Activated CD8-positive, alpha-beta T cell treated with anti-CD3 and anti-CD28 coated beads, Interleukin-2, amount 10 ng/mL, durations not matched to agents 7 days and 5 days (primary cell): ENCODE data around the gene YPEL1. TPM values are rescaled to one million over a fixed set of nuclear protein-coding genes. Genes with fewer than 3 reads are reported as not detected.

ENCODE experiments used
- ATAC-seq: fragments of 150-1000 bp; cut with Tn5 transposase; one replicate; pipeline ENCODE4 v1.10.0; 2021; ENCODE audit warnings: moderate library complexity
- CTCF ChIA-PET: fragments of 350-600 bp; sonication (Branson Sonifier 250); formaldehyde crosslinking; loops from one replicate; lab custom pipeline; 2021; ENCODE audit warnings: antibody characterized with exemption; lab: Charles Lee
- POLR2A ChIA-PET: fragments of 350-600 bp; sonication (Branson Sonifier 250); formaldehyde crosslinking; loops from one replicate; lab custom pipeline; 2021; ENCODE audit warnings: antibody characterized with exemption; lab: Charles Lee
- DNase-seq: peaks from one replicate; pipeline ENCODE4 v3.0.0-alpha.2; 2020
- H3K27ac Mint-ChIP-seq: one replicate; pipeline ENCODE4 v1.8.0; 2021; ENCODE audit warnings: mild to moderate bottlenecking, mixed read lengths
- H3K27me3 Mint-ChIP-seq: one replicate; pipeline ENCODE4 v1.8.0; 2021; ENCODE audit warnings: low read depth, mixed read lengths
- H3K36me3 Mint-ChIP-seq: one replicate; pipeline ENCODE4 v1.8.0; 2021; ENCODE audit warnings: low read depth, mixed read lengths
- H3K4me1 Mint-ChIP-seq: one replicate; pipeline ENCODE4 v1.8.0; 2021; ENCODE audit warnings: low read depth, mixed read lengths
- H3K4me3 Mint-ChIP-seq: one replicate; pipeline ENCODE4 v1.8.0; 2021; ENCODE audit warnings: mild to moderate bottlenecking, mixed read lengths
- H3K9me3 Mint-ChIP-seq: one replicate; pipeline ENCODE4 v1.8.0; 2022; ENCODE audit warnings: mixed read lengths; ENCODE audit not compliant: insufficient read depth
- total RNA-seq, 2 experiments: library from RNA; stranded (reverse); gene quantifications; one replicate each; pipeline ENCODE4 v1.2.3, GENCODE V29; 2021

YPEL1 gene
- 1 to 10 TPM; 6.3 to 8.8 TPM for total RNA-seq

- Mint-ChIP-seq H3K36me3 (no peaks in the 10 kb centered on the region), H3K27me3 (peaks cover 24% of the 10 kb centered on the region), H3K27ac (peak within 1 kb of the TSS; percentile 86), H3K4me3 (peak within 1 kb of the TSS; percentile 89), H3K9me3 (no peaks in the 10 kb centered on the region), H3K4me1 (peaks cover 19% of the 10 kb centered on the region)
- DNase-seq (peak; percentile 95), ATAC-seq (peak; percentile 95)
- ChIA-PET POLR2A (interaction anchor here (0.6 to 1.9 kb wide), 6 partner anchors 27 to 207 kb away, joined by 3 to 6 read pairs (median 5); partner anchors contain the start of gene MAPK1), CTCF (interaction anchor here (1.1 to 2.2 kb wide), 3 partner anchors 9 to 217 kb away, joined by 3 to 8 read pairs (median 8); partner anchors contain the start of gene PPM1F)
These were observed at the start of gene YPEL1 for GRCh38 chr22:21735200-21736083. Gene YPEL1 (minus strand): TSS chr22:21735794. CDS start chr22:21710744, 25,050 bp downstream.

GRCh38 chr22:21780259-21780658 lies 44.7 kb upstream of the YPEL1 start:
- POLR2A ChIA-PET, result no interaction called here
- CTCF ChIA-PET, result interaction anchor here (0.8 to 1.8 kb wide), 3 partner anchors 9 to 172 kb away, joined by 3 to 6 read pairs (median 5); partner anchors contain the start of gene PPM1F
- no peaks in the 10 kb centered on the region for H3K9me3 Mint-ChIP-seq
- no peak overlapping the region for H3K27ac Mint-ChIP-seq
- peaks cover 12% of the 10 kb centered on the region for H3K4me1 Mint-ChIP-seq
- ATAC-seq (peak; percentile 53), DNase-seq (no peak)
- no peak overlapping the region for H3K4me3 Mint-ChIP-seq
- no peaks in the 10 kb centered on the region for H3K27me3 Mint-ChIP-seq
- H3K36me3 Mint-ChIP-seq, result peaks cover 51% of the 10 kb centered on the region

GRCh38 chr22:21779444-21779843 lies 43.9 kb upstream of the YPEL1 start:
- H3K27ac Mint-ChIP-seq, result no peak overlapping the region
- ATAC-seq (no peak), DNase-seq (no peak)
- H3K4me1 Mint-ChIP-seq, result peaks cover 14% of the 10 kb centered on the region
- H3K9me3 Mint-ChIP-seq, result no peaks in the 10 kb centered on the region
- ChIA-PET CTCF (interaction anchor here (0.8 to 1.8 kb wide), 3 partner anchors 8 to 173 kb away, joined by 3 to 6 read pairs (median 4); partner anchors contain the start of gene PPM1F), POLR2A (no interaction called here)
- H3K4me3 Mint-ChIP-seq, result no peak overlapping the region
- peaks cover 45% of the 10 kb centered on the region for H3K36me3 Mint-ChIP-seq
- H3K27me3 Mint-ChIP-seq, result no peaks in the 10 kb centered on the region

GRCh38 chr22:21778705-21779363 lies 43.2 kb upstream of the YPEL1 start:
- CTCF ChIA-PET, result interaction anchor here (1.2 kb wide), 1 partner anchor 174 kb away, joined by 4 read pairs; the partner anchor contains the start of gene PPM1F
- Mint-ChIP-seq H3K27ac (peak overlapping the region; percentile 46), H3K4me1 (peaks cover 17% of the 10 kb centered on the region), H3K27me3 (no peaks in the 10 kb centered on the region), H3K9me3 (no peaks in the 10 kb centered on the region), H3K4me3 (no peak overlapping the region), H3K36me3 (peaks cover 44% of the 10 kb centered on the region)
- DNase-seq (no peak), ATAC-seq (no peak)
- POLR2A ChIA-PET, result interaction anchor here (0.6 kb wide), 1 partner anchor 12 kb away, joined by 3 read pairs; no protein-coding TSS in a partner anchor

- ChIA-PET POLR2A (interaction anchor here (0.7 to 1.0 kb wide), 2 partner anchors 11 to 36 kb away, joined by 3 to 4 read pairs; no protein-coding TSS in a partner anchor), CTCF (interaction anchor here (1.0 to 2.1 kb wide), 4 partner anchors 9 to 58 kb away, joined by 3 to 8 read pairs (median 6); no protein-coding TSS in a partner anchor)
- Mint-ChIP-seq H3K4me3 (no peak overlapping the region), H3K36me3 (peaks cover 64% of the 10 kb centered on the region), H3K27me3 (no peaks in the 10 kb centered on the region), H3K27ac (no peak overlapping the region), H3K4me1 (peaks cover 44% of the 10 kb centered on the region), H3K9me3 (no peaks in the 10 kb centered on the region)
- ATAC-seq (no peak), DNase-seq (no peak)
These were observed 36.0 kb upstream of the YPEL1 start for GRCh38 chr22:21771631-21771976.

- Mint-ChIP-seq H3K9me3 (no peaks in the 10 kb centered on the region), H3K27ac (peak overlapping the region; percentile 85), H3K4me3 (peak overlapping the region; percentile 29), H3K4me1 (peaks cover 68% of the 10 kb centered on the region), H3K36me3 (peaks cover 84% of the 10 kb centered on the region), H3K27me3 (no peaks in the 10 kb centered on the region)
- ChIA-PET CTCF (interaction anchor here (0.7 kb wide), 1 partner anchor 28 kb away, joined by 3 read pairs; no protein-coding TSS in a partner anchor), POLR2A (interaction anchor here (1.7 kb wide), 1 partner anchor 99 kb away, joined by 4 read pairs; the partner anchor contains the start of gene MAPK1)
- ATAC-seq (no peak), DNase-seq (no peak)
These were observed 32.8 kb upstream of the YPEL1 start for GRCh38 chr22:21768435-21768834.

- peak; percentile 83 for DNase-seq
- POLR2A ChIA-PET, result interaction anchor here (0.7 to 1.7 kb wide), 4 partner anchors 31 to 345 kb away, joined by 3 to 5 read pairs (median 4); partner anchors contain the start of gene MAPK1
- Mint-ChIP-seq H3K4me1 (peaks cover 72% of the 10 kb centered on the region), H3K27ac (peak overlapping the region; percentile 91), H3K36me3 (peaks cover 88% of the 10 kb centered on the region), H3K4me3 (peak overlapping the region; percentile 46), H3K27me3 (no peaks in the 10 kb centered on the region), H3K9me3 (no peaks in the 10 kb centered on the region)
- ATAC-seq, result peak; percentile 89
- CTCF ChIA-PET, result interaction anchor here (1.0 to 1.7 kb wide), 3 partner anchors 13 to 101 kb away, joined by 3 to 4 read pairs (median 3); partner anchors contain the start of gene PPIL2
These were observed 31.3 kb upstream of the YPEL1 start for GRCh38 chr22:21766691-21767462.

GRCh38 chr22:21765909-21766529 lies 30.4 kb upstream of the YPEL1 start:
- no peaks in the 10 kb centered on the region for H3K9me3 Mint-ChIP-seq
- peak overlapping the region; percentile 91 for H3K27ac Mint-ChIP-seq
- H3K36me3 Mint-ChIP-seq, result peaks cover 85% of the 10 kb centered on the region
- no peak for ATAC-seq
- H3K27me3 Mint-ChIP-seq, result no peaks in the 10 kb centered on the region
- DNase-seq, result no peak
- CTCF ChIA-PET, result interaction anchor here (1.0 to 2.0 kb wide), 2 partner anchors 9 to 14 kb away, joined by 3 to 6 read pairs; no protein-coding TSS in a partner anchor
- peaks cover 79% of the 10 kb centered on the region for H3K4me1 Mint-ChIP-seq
- H3K4me3 Mint-ChIP-seq, result peak overlapping the region; percentile 46
- POLR2A ChIA-PET, result interaction anchor here (0.7 to 1.0 kb wide), 2 partner anchors 30 to 346 kb away, joined by 3 to 5 read pairs; no protein-coding TSS in a partner anchor

- Mint-ChIP-seq H3K36me3 (peaks cover 79% of the 10 kb centered on the region), H3K9me3 (no peaks in the 10 kb centered on the region), H3K4me1 (peaks cover 85% of the 10 kb centered on the region), H3K27me3 (no peaks in the 10 kb centered on the region), H3K4me3 (no peak overlapping the region), H3K27ac (peak overlapping the region; percentile 79)
- ATAC-seq (no peak), DNase-seq (no peak)
- ChIA-PET CTCF (interaction anchor here (2.0 kb wide), 1 partner anchor 11 kb away, joined by 6 read pairs; no protein-coding TSS in a partner anchor), POLR2A (no interaction called here)
These were observed 28.6 kb upstream of the YPEL1 start for GRCh38 chr22:21764038-21764804.
